Panc1 (cell line): ENCODE results near the gene ACSM6. TPM values are rescaled to one million over a fixed set of nuclear protein-coding genes. Genes with fewer than 3 reads are reported as not detected.
"Not testable (repeated sequence)": the region's sequence is repeated elsewhere in the genome, so short reads cannot be mapped to it uniquely, and the experiment has no call there.

Source experiments
- ATAC-seq: fragments of 200-7000 bp; cut with Tn5 transposase; 2 replicates; pipeline ENCODE4 v1.9.1; 2020; ENCODE audit warnings: mild to moderate bottlenecking, moderate library complexity
- BruUV-seq: library from RNA; stranded (reverse); fragments of 400-500 nt; replicated peaks from 2 replicates; lab custom pipeline; 2021; lab: Mats Ljungman, UMichigan
- CTCF ChIA-PET: fragments of 300-600 bp; sonication (Branson Sonifier 250); formaldehyde crosslinking; loops from one replicate; lab custom pipeline; 2022; ENCODE audit warnings: antibody characterized with exemption; lab: Charles Lee
- POLR2A ChIA-PET: fragments of 300-600 bp; sonication (Branson Sonifier 250); formaldehyde crosslinking; loops from one replicate; lab custom pipeline; 2022; ENCODE audit warnings: antibody characterized with exemption; lab: Charles Lee
- DNase-seq: peaks from one replicate; pipeline ENCODE4 v3.0.0-alpha.2; 2010; ENCODE audit warnings: low read depth, low spot score
- H3K27ac ChIP-seq: 2 replicates; pipeline ENCODE4 v1.5.1; 2011; ENCODE audit warnings: mild to moderate bottlenecking, low read length, inconsistent platforms
- H3K27me3 ChIP-seq: fragments of 200-500 bp; sonication (Bioruptor generic); 2 replicates; pipeline ENCODE4 v1.6.0; 2014; ENCODE audit warnings: low read length, inconsistent platforms; ENCODE audit not compliant: control insufficient read depth, insufficient read depth
- H3K36me3 ChIP-seq: fragments of 200-500 bp; sonication (Bioruptor generic); 2 replicates; pipeline ENCODE4 v1.5.1; 2014; ENCODE audit warnings: inconsistent platforms, mild to moderate bottlenecking, low read length, moderate library complexity; ENCODE audit not compliant: control insufficient read depth, insufficient read depth
- H3K4me1 ChIP-seq: 2 replicates; pipeline ENCODE4 v1.5.1; 2011; ENCODE audit warnings: inconsistent platforms, mild to moderate bottlenecking, low read length, moderate library complexity; ENCODE audit not compliant: control insufficient read depth, insufficient read depth
- H3K4me3 ChIP-seq, 2 experiments: 2 replicates each; pipeline ENCODE4 v1.5.1; 2011 to 2012; ENCODE audit warnings: low read depth in 2 of 2, low read length in 2 of 2, mild to moderate bottlenecking in 2 of 2, inconsistent platforms in 1 of 2, moderate library complexity in 1 of 2
- H3K9me3 ChIP-seq: fragments of 200-500 bp; sonication (Bioruptor generic); 2 replicates; pipeline ENCODE4 v1.5.1; 2014; ENCODE audit warnings: low read depth, mild to moderate bottlenecking, inconsistent platforms, low read length, moderate library complexity; ENCODE audit not compliant: control insufficient read depth, insufficient read depth
- CTCF ChIP-seq: fragments of 450-650 bp; IDR thresholded peaks from 2 replicates; pipeline ENCODE4 v1.5.1; 2017; ENCODE audit warnings: mild to moderate bottlenecking
- POLR2AphosphoS5 ChIP-seq: IDR thresholded peaks from 2 replicates; pipeline ENCODE4 v1.6.1; 2012; ENCODE audit warnings: mild to moderate bottlenecking, low read depth, low read length, moderate library complexity
- REST ChIP-seq, 2 experiments: IDR thresholded peaks; 2 replicates each; pipeline ENCODE4 v1.6.1; 2011 to 2012; ENCODE audit warnings: low read depth in 2 of 2, control low read depth in 1 of 2, low read length in 1 of 2, mild to moderate bottlenecking in 1 of 2, moderate library complexity in 1 of 2; ENCODE audit not compliant: insufficient read depth in 1 of 2
- SIN3A ChIP-seq: IDR thresholded peaks from 2 replicates; pipeline ENCODE4 v1.6.1; 2012; ENCODE audit warnings: low read depth, mild to moderate bottlenecking, low read length, moderate library complexity, borderline replicate concordance; ENCODE audit not compliant: insufficient read depth
- TCF7L2 ChIP-seq: IDR thresholded peaks from 2 replicates; pipeline ENCODE4 v1.6.1; 2011; ENCODE audit warnings: mild to moderate bottlenecking, low read depth, low read length, inconsistent platforms
- in situ Hi-C: cut with HindIII; loops from 2 replicates; pipeline ENCODE4 v1.10.0; 2016; ENCODE audit warnings: low sequenced_read_pairs, low pct_unique_long_range_greater_than_20kb
- intact Hi-C: fragments of 100-400 bp; cut with micrococcal nuclease; formaldehyde crosslinking; loops from one replicate; pipeline ENCODE4 v1.10.0; 2022; ENCODE audit not compliant: unreplicated experiment
- total RNA-seq: library from RNA; stranded (reverse); gene quantifications from one replicate; pipeline ENCODE4 v1.2.1, GENCODE V29; 2021; ENCODE audit not compliant: unreplicated experiment

ACSM6 gene
- total RNA-seq, 1 experiment from 2014 or later, result not detected

GRCh38 chr10:95228934-95229723 is 35.1 kb downstream of the ACSM6 start:
- CTCF ChIA-PET, intact Hi-C loops, POLR2A ChIA-PET, H3K36me3 ChIP-seq, DNase-seq, in situ Hi-C loops, BruUV-seq, H3K27me3 ChIP-seq, H3K9me3 ChIP-seq: not testable (repeated sequence)
- Histone ChIP-seq H3K4me3 (peak overlapping the region in 1 of 2 experiments; percentile 15; a peak in 1 of 4 replicates), H3K4me1 (peaks cover 19% of the 10 kb centered on the region), H3K27ac (peak overlapping the region; percentile 93)
- peak; percentile 69 for ATAC-seq

- peak; percentile 91 for DNase-seq
Measured at GRCh38 chr10:95229724-95230627, 35.9 kb downstream of the ACSM6 start.

GRCh38 chr10:95230677-95231586 is 36.9 kb downstream of the ACSM6 start:
- in situ Hi-C loops, intact Hi-C loops, ATAC-seq, DNase-seq, H3K9me3 ChIP-seq, H3K27me3 ChIP-seq, H3K4me3 ChIP-seq, H3K36me3 ChIP-seq, POLR2A ChIA-PET, BruUV-seq, CTCF ChIA-PET: not testable (repeated sequence)
- H3K4me1 ChIP-seq, result peaks cover 31% of the 10 kb centered on the region
- peak overlapping the region; percentile 93 for H3K27ac ChIP-seq

More at GRCh38 chr10:95229724-95230627, 35.9 kb downstream of the ACSM6 start:
- no TSS peak for BruUV-seq
- no peaks in the 10 kb centered on the region; the same call in 1 of the 2 replicates for H3K9me3 ChIP-seq
- peaks cover 21% of the 10 kb centered on the region for H3K4me1 ChIP-seq
- peak overlapping the region in 1 of 2 experiments; percentile 15; a peak in 1 of 4 replicates for H3K4me3 ChIP-seq
- intact Hi-C loops, result no loop called here
- peak overlapping the region; percentile 93 for H3K27ac ChIP-seq
- no peaks in the 10 kb centered on the region for H3K36me3 ChIP-seq
- in situ Hi-C loops, result no loop called here
- no peaks in the 10 kb centered on the region for H3K27me3 ChIP-seq
- TF ChIP-seq TCF7L2, result peak; percentile 49; the same call in 1 of the 2 replicates
- no peak for TF ChIP-seq SIN3A
- no peak; the same call in 1 of the 2 replicates for TF ChIP-seq POLR2AphosphoS5
- TF ChIP-seq REST (IDR thresholded peaks at IDR 0.05; ENCODE audit: insufficient read depth in 1 of 2, low read depth in 2 of 2, low read length in 1 of 2), result no peak
- TF ChIP-seq CTCF, result no peak
- CTCF ChIA-PET, result no interaction called here
- ATAC-seq, result peak; percentile 93
- POLR2A ChIA-PET, result no interaction called here
